ENCODE data around the gene POU6F2.

DNA sequence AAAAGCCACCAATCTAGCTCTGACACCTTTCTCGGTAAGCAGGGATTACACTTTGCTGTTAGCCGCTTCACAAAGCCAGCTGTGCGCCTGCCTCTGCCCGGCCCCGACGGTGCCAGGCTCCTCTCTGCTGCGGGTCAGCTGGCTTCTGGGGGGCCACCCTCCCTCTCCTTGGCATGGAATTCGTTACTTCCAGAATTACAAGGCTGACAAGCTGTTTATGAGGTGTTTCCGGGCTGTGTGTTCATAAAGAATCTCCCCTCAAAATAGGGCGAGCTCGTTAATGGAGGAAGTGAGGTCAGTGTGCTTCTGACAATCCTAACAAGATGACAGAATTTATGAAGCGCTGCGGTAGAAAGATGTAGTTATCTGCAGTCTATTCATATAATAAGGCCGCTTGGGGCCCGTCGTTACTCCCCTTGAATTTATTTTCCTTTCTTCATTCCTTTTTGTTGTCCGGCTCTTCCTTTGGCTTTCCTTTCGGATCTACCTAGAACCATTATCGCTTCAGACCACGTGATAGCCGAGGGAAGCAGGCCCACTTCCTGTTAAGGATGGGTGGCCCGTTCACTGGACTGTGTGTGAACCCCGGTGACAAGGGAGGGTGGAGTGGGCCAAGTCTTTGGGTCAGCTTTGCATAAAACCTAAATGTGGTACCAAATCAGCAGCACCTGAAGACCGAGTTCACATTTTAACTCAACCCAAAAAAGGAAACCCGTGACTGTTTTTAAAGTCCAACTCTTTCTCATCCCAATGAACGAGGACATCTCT, 315.5 kb downstream of the POU6F2 start:
- TF ChIP-seq, protein P1, sequence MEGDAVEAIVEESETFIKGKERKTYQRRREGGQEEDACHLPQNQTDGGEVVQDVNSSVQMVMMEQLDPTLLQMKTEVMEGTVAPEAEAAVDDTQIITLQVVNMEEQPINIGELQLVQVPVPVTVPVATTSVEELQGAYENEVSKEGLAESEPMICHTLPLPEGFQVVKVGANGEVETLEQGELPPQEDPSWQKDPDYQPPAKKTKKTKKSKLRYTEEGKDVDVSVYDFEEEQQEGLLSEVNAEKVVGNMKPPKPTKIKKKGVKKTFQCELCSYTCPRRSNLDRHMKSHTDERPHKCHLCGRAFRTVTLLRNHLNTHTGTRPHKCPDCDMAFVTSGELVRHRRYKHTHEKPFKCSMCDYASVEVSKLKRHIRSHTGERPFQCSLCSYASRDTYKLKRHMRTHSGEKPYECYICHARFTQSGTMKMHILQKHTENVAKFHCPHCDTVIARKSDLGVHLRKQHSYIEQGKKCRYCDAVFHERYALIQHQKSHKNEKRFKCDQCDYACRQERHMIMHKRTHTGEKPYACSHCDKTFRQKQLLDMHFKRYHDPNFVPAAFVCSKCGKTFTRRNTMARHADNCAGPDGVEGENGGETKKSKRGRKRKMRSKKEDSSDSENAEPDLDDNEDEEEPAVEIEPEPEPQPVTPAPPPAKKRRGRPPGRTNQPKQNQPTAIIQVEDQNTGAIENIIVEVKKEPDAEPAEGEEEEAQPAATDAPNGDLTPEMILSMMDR (IDR thresholded peaks at IDR 0.05), result no peak
- no peak for TF ChIP-seq ZFX (IDR thresholded peaks at IDR 0.05; ENCODE audit: borderline replicate concordance)

Data from 22Rv1 (cell line).